HL-60 (cell line): Measurements from ENCODE around the gene ANO10.

Experiments used
- DNase-seq, 2 experiments: peaks; one replicate each; pipeline ENCODE4 v3.0.0-alpha.2; 2010 to 2020; ENCODE audit warnings: low read depth in 1 of 2, low spot score in 1 of 2
- H3K27ac ChIP-seq: fragments of 250-450 bp; sonication (Bioruptor Pico); replicated peaks from 2 replicates; pipeline ENCODE4 v1.5.1; 2020; ENCODE audit warnings: mild to moderate bottlenecking, moderate library complexity
- H3K27me3 ChIP-seq: fragments of 250-450 bp; sonication (Bioruptor Pico); 2 replicates; pipeline ENCODE4 v1.5.1; 2021; ENCODE audit warnings: mild to moderate bottlenecking, moderate library complexity; ENCODE audit not compliant: insufficient read depth, poor library complexity, severe bottlenecking
- H3K4me3 ChIP-seq: replicated peaks from 2 replicates; pipeline ENCODE4 v1.5.1; 2011; ENCODE audit warnings: mild to moderate bottlenecking, control low read depth, low read length; ENCODE audit not compliant: insufficient read depth
- CTCF ChIP-seq: IDR thresholded peaks from one replicate; pipeline ENCODE4 v1.5.1; 2011; ENCODE audit warnings: low read length, control low read depth, inconsistent platforms; ENCODE audit not compliant: insufficient read depth
- GABPA ChIP-seq: IDR thresholded peaks from 2 replicates; pipeline ENCODE4 v1.6.1; 2012; ENCODE audit warnings: low read depth
- POLR2AphosphoS5 ChIP-seq: IDR thresholded peaks from 2 replicates; pipeline ENCODE4 v1.6.1; 2012; ENCODE audit warnings: low read depth
- REST ChIP-seq: IDR thresholded peaks from 2 replicates; pipeline ENCODE4 v1.6.1; 2012; ENCODE audit warnings: low read depth; ENCODE audit not compliant: insufficient replicate concordance
- SPI1 ChIP-seq: IDR thresholded peaks from 2 replicates; pipeline ENCODE4 v1.6.1; 2012; ENCODE audit warnings: low read depth, mild to moderate bottlenecking, borderline replicate concordance

Gene ANO10

GRCh38 chr3:43612419-43612818, 9.4 kb downstream of the ANO10 start:
- TF ChIP-seq CTCF (no peak), REST (no peak), POLR2AphosphoS5 (no peak), SPI1 (no peak), GABPA (no peak)
- H3K27ac ChIP-seq = no peak overlapping the region
- H3K27me3 ChIP-seq = no peaks in the 10 kb centered on the region
- DNase-seq = no peak
- H3K4me3 ChIP-seq = no peak overlapping the region

- Histone ChIP-seq H3K4me3 (no peak overlapping the region), H3K27ac (no peak overlapping the region), H3K27me3 (no peaks in the 10 kb centered on the region)
- no peak for DNase-seq
- TF ChIP-seq CTCF (no peak), POLR2AphosphoS5 (no peak), GABPA (no peak), SPI1 (no peak), REST (no peak)
Measured at GRCh38 chr3:43609406-43609805, 12.4 kb downstream of the ANO10 start.

GRCh38 chr3:43608751-43609150, 13.1 kb downstream of the ANO10 start:
- TF ChIP-seq GABPA (no peak), CTCF (no peak), POLR2AphosphoS5 (no peak), SPI1 (no peak), REST (no peak)
- Histone ChIP-seq H3K4me3 (no peak overlapping the region), H3K27me3 (no peaks in the 10 kb centered on the region), H3K27ac (no peak overlapping the region)
- no peak for DNase-seq
